Activated gamma-delta T cell treated with Interleukin-2 at 50 U/mL for 16 hours (primary cell): ENCODE measurements around the gene IL4I1.

Source experiments
- DNase-seq: peaks from one replicate; pipeline ENCODE4 v3.0.0-alpha.2; 2020

Gene IL4I1

GRCh38 chr19:49848938-49849337 lies 47.7 kb downstream of the IL4I1 start:
- DNase-seq = no peak

- DNase-seq = no peak
These were observed 48.7 kb downstream of the IL4I1 start for GRCh38 chr19:49847731-49848696.

GRCh38 chr19:49846408-49846807 lies 50.3 kb downstream of the IL4I1 start:
- DNase-seq = no peak

- DNase-seq = no peak
These were observed 51.3 kb downstream of the IL4I1 start for GRCh38 chr19:49845414-49845813.

- DNase-seq = no peak
These were observed 52.3 kb downstream of the IL4I1 start for GRCh38 chr19:49844138-49845095.

- no peak for DNase-seq
These were observed 53.4 kb downstream of the IL4I1 start for GRCh38 chr19:49843265-49843664.

GRCh38 chr19:49840736-49841249 lies 55.9 kb downstream of the IL4I1 start:
- no peak for DNase-seq

- DNase-seq = no peak
These were observed 56.4 kb downstream of the IL4I1 start for GRCh38 chr19:49840321-49840720.

- no peak for DNase-seq
These were observed 57.0 kb downstream of the IL4I1 start for GRCh38 chr19:49839713-49840112.
